WTC11 (cell line): Measurements from ENCODE around the gene LGMN. TPM values are rescaled to one million over a fixed set of nuclear protein-coding genes. Genes with fewer than 3 reads are reported as not detected.

ENCODE experiments used
- ATAC-seq: fragments of 200-7000 bp; cut with Tn5 transposase; 2 replicates; pipeline ENCODE4 v1.10.0; 2021; ENCODE audit warnings: mild to moderate bottlenecking, moderate library complexity
- CTCF ChIA-PET: fragments of 300-600 bp; sonication (Branson Sonifier 250); formaldehyde crosslinking; loops from one replicate; lab custom pipeline; 2021; ENCODE audit warnings: antibody characterized with exemption; lab: Charles Lee
- POLR2A ChIA-PET: fragments of 350-600 bp; sonication (Branson Sonifier 250); formaldehyde crosslinking; loops from one replicate; lab custom pipeline; 2021; ENCODE audit warnings: antibody characterized with exemption; lab: Charles Lee
- DNase-seq: peaks from one replicate; pipeline ENCODE4 v3.0.0; 2021; ENCODE audit warnings: low spot score
- H3K27ac Mint-ChIP-seq: 2 replicates; pipeline ENCODE4 v1.8.0; 2021; ENCODE audit warnings: mixed read lengths
- H3K27me3 Mint-ChIP-seq: 2 replicates; pipeline ENCODE4 v1.8.0; 2021; ENCODE audit warnings: low read depth, mild to moderate bottlenecking, moderate library complexity, mixed read lengths
- H3K36me3 Mint-ChIP-seq: 2 replicates; pipeline ENCODE4 v1.8.0; 2021; ENCODE audit warnings: mixed read lengths
- H3K4me1 Mint-ChIP-seq: 2 replicates; pipeline ENCODE4 v1.8.0; 2022; ENCODE audit warnings: mixed read lengths
- H3K4me3 Mint-ChIP-seq: 2 replicates; pipeline ENCODE4 v1.8.0; 2021; ENCODE audit warnings: mild to moderate bottlenecking, moderate library complexity, mixed read lengths
- H3K9me3 Mint-ChIP-seq: 2 replicates; pipeline ENCODE4 v1.8.0; 2021; ENCODE audit warnings: mixed read lengths
- ATF1 ChIP-seq: sonication (generic); formaldehyde crosslinking; IDR thresholded peaks from 2 replicates; pipeline ENCODE4 v1.8.1; 2023; ENCODE audit warnings: mild to moderate bottlenecking, moderate library complexity, missing genetic modification reagents
- EMX1 ChIP-seq: fragments of 250-450 bp; sonication (Bioruptor Pico); IDR thresholded peaks from 2 replicates; pipeline ENCODE4 v1.8.0; 2021; ENCODE audit warnings: mild to moderate bottlenecking
- FOXP1 ChIP-seq: sonication (generic); formaldehyde crosslinking; IDR thresholded peaks from 2 replicates; pipeline ENCODE4 v1.8.0; 2022; ENCODE audit warnings: missing genetic modification reagents, mild to moderate bottlenecking, moderate library complexity, borderline replicate concordance
- GTF2I ChIP-seq: fragments of 250-450 bp; sonication (Bioruptor Pico); conservative IDR thresholded peaks from 2 replicates; pipeline ENCODE4 v1.4.0; 2021; ENCODE audit warnings: mild to moderate bottlenecking
- HMGA2 ChIP-seq: fragments of 250-450 bp; sonication (Bioruptor Pico); IDR thresholded peaks from 2 replicates; pipeline ENCODE4 v1.4.0; 2021; ENCODE audit warnings: mild to moderate bottlenecking, moderate library complexity
- NFATC4 ChIP-seq: fragments of 250-450 bp; sonication (Bioruptor Pico); IDR thresholded peaks from 2 replicates; pipeline ENCODE4 v1.9.0; 2021; ENCODE audit warnings: mild to moderate bottlenecking
- NFE2L1 ChIP-seq: sonication (generic); formaldehyde crosslinking; IDR thresholded peaks from 2 replicates; pipeline ENCODE4 v1.8.1; 2023; ENCODE audit warnings: missing genetic modification reagents
- NR2C2 ChIP-seq: sonication (generic); formaldehyde crosslinking; IDR thresholded peaks from 2 replicates; pipeline ENCODE4 v1.8.0; 2022; ENCODE audit warnings: mild to moderate bottlenecking, missing genetic modification reagents
- PRRX2 ChIP-seq: fragments of 250-450 bp; sonication (Bioruptor Pico); IDR thresholded peaks from 2 replicates; pipeline ENCODE4 v1.8.0; 2021; ENCODE audit warnings: mild to moderate bottlenecking
- RELA ChIP-seq: sonication (generic); formaldehyde crosslinking; IDR thresholded peaks from 2 replicates; pipeline ENCODE4 v1.8.1; 2022; ENCODE audit warnings: missing genetic modification reagents, mild to moderate bottlenecking, borderline replicate concordance
- RORB ChIP-seq: fragments of 250-450 bp; sonication (Bioruptor Pico); IDR thresholded peaks from 2 replicates; pipeline ENCODE4 v1.9.0; 2021; ENCODE audit warnings: mild to moderate bottlenecking
- SMAD4 ChIP-seq: sonication (generic); formaldehyde crosslinking; IDR thresholded peaks from 2 replicates; pipeline ENCODE4 v1.8.0; 2022; ENCODE audit warnings: mild to moderate bottlenecking, missing genetic modification reagents
- ZNF121 ChIP-seq: sonication (generic); formaldehyde crosslinking; IDR thresholded peaks from 2 replicates; pipeline ENCODE4 v1.8.0; 2023; ENCODE audit warnings: missing genetic modification reagents
- ZNF396 ChIP-seq: fragments of 250-450 bp; sonication (Bioruptor Pico); IDR thresholded peaks from 2 replicates; pipeline ENCODE4 v1.8.0; 2021; ENCODE audit warnings: mild to moderate bottlenecking, moderate library complexity, borderline replicate concordance
- ZNF416 ChIP-seq: fragments of 250-450 bp; sonication (Bioruptor Pico); IDR thresholded peaks from 2 replicates; pipeline ENCODE4 v1.9.0; 2021; ENCODE audit warnings: mild to moderate bottlenecking, inconsistent platforms
- total RNA-seq: library from RNA; stranded (reverse); gene quantifications from 3 replicates; pipeline ENCODE4 v1.2.3, GENCODE V29; 2021
- TF ChIP-seq, protein P1 (sequence below): sonication (generic); formaldehyde crosslinking; IDR thresholded peaks from 2 replicates; pipeline ENCODE4 v1.8.0; 2022; ENCODE audit warnings: mild to moderate bottlenecking, missing genetic modification reagents
- TF ChIP-seq, protein P2 (sequence below): fragments of 250-450 bp; sonication (Bioruptor Pico); IDR thresholded peaks from 2 replicates; pipeline ENCODE4 v1.9.0; 2021; ENCODE audit warnings: mild to moderate bottlenecking
- TF ChIP-seq, protein P3 (sequence below): sonication (generic); formaldehyde crosslinking; IDR thresholded peaks from 2 replicates; pipeline ENCODE4 v1.8.1; 2022; ENCODE audit warnings: mild to moderate bottlenecking, missing genetic modification reagents, moderate library complexity, borderline replicate concordance
- TF ChIP-seq, protein P4 (sequence below): sonication (generic); formaldehyde crosslinking; IDR thresholded peaks from 2 replicates; pipeline ENCODE4 v1.8.0; 2022; ENCODE audit warnings: missing genetic modification reagents
- TF ChIP-seq, protein P5 (sequence below): fragments of 250-450 bp; sonication (Bioruptor Pico); IDR thresholded peaks from 2 replicates; pipeline ENCODE4 v1.9.0; 2021; ENCODE audit warnings: mild to moderate bottlenecking

The LGMN gene
- total RNA-seq, 1 experiment from 2014 or later = 55.7 TPM

DNA sequence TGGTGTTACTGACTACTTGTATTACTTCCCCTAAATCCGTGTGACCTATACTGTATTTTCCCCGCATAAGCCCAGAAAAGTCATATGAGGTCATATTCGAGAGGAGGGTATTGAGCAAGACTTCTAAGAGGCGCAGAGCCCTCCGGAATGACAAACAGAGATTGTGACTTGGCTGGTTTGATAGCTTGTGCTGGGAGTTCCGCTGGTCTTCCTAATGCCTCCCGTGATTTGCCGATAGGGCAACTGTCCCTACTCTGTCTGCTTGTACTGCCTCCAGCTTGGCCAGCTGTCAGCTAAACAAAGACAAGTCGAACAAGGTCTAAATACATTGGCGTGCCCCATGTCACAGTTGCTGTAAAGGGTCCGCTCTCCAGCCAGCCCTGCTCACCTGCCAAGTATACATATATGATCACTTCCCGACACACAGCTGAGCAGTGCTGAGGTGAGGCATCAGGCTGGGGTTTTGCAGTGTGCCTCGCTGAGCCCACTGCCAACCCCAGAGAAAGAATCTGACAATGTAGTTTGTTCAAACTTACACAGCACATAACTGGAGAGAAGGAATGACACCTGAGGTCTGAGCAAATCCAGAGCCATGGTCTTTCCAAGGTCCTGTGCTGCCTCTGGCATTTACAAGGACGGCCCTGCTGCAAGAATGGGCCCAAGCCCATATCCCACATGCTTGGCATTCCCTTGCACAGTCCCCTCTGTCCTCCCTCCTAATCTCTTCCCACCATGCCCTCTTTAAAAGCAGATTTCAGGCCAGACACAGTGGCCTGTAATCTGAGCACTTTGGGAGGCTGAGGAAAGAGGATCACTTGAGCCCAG, 23.7 kb downstream of the LGMN start:
- ATAC-seq (no peak), DNase-seq (no peak)
- ChIA-PET POLR2A (no interaction called here), CTCF (interaction anchor here (1.1 kb wide), 1 partner anchor 38 kb away, joined by 4 read pairs; no protein-coding TSS in a partner anchor)
- H3K27me3 Mint-ChIP-seq = no peaks in the 10 kb centered on the region
- peaks cover 3% of the 10 kb centered on the region for H3K9me3 Mint-ChIP-seq
- TF ChIP-seq NR2C2 (CRISPR knock-in tag) = no peak
- peaks cover 29% of the 10 kb centered on the region for H3K36me3 Mint-ChIP-seq
- no peak overlapping the region for H3K4me3 Mint-ChIP-seq
- H3K27ac Mint-ChIP-seq = no peak overlapping the region
- H3K4me1 Mint-ChIP-seq = no peaks in the 10 kb centered on the region

DNA sequence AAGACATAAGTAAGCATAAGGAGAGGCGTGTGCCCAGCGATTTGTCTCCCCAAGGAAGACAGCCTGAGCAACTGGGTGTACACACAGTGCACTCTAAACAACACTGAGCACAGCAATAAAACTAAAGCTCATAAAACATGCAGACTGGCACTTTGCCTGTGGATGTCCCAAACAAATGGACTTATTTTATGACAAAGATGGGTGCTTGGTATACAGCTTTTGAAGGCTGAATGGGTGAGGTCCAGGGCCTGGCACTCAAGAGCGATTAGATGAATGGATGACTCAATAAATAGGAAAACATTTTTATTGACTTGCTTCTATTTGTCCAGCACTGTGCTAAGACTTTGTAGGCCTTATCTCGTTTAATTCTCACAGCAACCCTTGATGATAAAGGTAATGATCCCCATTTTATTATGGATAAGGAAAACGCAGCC, 28.5 kb downstream of the LGMN start:
- DNase-seq (no peak), ATAC-seq (no peak)
- H3K27ac Mint-ChIP-seq = no peak overlapping the region
- POLR2A ChIA-PET = no interaction called here
- no peaks in the 10 kb centered on the region for H3K4me1 Mint-ChIP-seq
- peaks cover 3% of the 10 kb centered on the region; the same call in 1 of the 2 replicates for H3K9me3 Mint-ChIP-seq
- peaks cover 16% of the 10 kb centered on the region for H3K36me3 Mint-ChIP-seq
- CTCF ChIA-PET = interaction anchor here (1.2 kb wide), 1 partner anchor 33 kb away, joined by 3 read pairs; no protein-coding TSS in a partner anchor
- H3K4me3 Mint-ChIP-seq = no peak overlapping the region
- H3K27me3 Mint-ChIP-seq = no peaks in the 10 kb centered on the region
- TF ChIP-seq PRRX2 (no peak), NFATC4 (CRISPR knock-in tag) (no peak), GTF2I (no peak), RORB (CRISPR knock-in tag) (no peak), ATF1 (CRISPR knock-in tag) (no peak), EMX1 (no peak), SMAD4 (no peak), NR2C2 (CRISPR knock-in tag) (no peak), HMGA2 (CRISPR knock-in tag) (no peak), RELA (no peak), ZNF416 (no peak), ZNF121 (no peak), NFE2L1 (CRISPR knock-in tag) (no peak), FOXP1 (no peak), ZNF396 (CRISPR knock-in tag) (no peak)
- TF ChIP-seq, protein P1, sequence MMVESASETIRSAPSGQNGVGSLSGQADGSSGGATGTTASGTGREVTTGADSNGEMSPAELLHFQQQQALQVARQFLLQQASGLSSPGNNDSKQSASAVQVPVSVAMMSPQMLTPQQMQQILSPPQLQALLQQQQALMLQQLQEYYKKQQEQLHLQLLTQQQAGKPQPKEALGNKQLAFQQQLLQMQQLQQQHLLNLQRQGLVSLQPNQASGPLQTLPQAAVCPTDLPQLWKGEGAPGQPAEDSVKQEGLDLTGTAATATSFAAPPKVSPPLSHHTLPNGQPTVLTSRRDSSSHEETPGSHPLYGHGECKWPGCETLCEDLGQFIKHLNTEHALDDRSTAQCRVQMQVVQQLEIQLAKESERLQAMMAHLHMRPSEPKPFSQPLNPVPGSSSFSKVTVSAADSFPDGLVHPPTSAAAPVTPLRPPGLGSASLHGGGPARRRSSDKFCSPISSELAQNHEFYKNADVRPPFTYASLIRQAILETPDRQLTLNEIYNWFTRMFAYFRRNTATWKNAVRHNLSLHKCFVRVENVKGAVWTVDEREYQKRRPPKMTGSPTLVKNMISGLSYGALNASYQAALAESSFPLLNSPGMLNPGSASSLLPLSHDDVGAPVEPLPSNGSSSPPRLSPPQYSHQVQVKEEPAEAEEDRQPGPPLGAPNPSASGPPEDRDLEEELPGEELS (CRISPR knock-in tag) = no peak
- TF ChIP-seq, protein P2, sequence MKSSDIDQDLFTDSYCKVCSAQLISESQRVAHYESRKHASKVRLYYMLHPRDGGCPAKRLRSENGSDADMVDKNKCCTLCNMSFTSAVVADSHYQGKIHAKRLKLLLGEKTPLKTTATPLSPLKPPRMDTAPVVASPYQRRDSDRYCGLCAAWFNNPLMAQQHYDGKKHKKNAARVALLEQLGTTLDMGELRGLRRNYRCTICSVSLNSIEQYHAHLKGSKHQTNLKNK (CRISPR knock-in tag) = no peak
- TF ChIP-seq, protein P3, sequence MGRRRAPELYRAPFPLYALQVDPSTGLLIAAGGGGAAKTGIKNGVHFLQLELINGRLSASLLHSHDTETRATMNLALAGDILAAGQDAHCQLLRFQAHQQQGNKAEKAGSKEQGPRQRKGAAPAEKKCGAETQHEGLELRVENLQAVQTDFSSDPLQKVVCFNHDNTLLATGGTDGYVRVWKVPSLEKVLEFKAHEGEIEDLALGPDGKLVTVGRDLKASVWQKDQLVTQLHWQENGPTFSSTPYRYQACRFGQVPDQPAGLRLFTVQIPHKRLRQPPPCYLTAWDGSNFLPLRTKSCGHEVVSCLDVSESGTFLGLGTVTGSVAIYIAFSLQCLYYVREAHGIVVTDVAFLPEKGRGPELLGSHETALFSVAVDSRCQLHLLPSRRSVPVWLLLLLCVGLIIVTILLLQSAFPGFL (CRISPR knock-in tag) = no peak
- TF ChIP-seq, protein P4, sequence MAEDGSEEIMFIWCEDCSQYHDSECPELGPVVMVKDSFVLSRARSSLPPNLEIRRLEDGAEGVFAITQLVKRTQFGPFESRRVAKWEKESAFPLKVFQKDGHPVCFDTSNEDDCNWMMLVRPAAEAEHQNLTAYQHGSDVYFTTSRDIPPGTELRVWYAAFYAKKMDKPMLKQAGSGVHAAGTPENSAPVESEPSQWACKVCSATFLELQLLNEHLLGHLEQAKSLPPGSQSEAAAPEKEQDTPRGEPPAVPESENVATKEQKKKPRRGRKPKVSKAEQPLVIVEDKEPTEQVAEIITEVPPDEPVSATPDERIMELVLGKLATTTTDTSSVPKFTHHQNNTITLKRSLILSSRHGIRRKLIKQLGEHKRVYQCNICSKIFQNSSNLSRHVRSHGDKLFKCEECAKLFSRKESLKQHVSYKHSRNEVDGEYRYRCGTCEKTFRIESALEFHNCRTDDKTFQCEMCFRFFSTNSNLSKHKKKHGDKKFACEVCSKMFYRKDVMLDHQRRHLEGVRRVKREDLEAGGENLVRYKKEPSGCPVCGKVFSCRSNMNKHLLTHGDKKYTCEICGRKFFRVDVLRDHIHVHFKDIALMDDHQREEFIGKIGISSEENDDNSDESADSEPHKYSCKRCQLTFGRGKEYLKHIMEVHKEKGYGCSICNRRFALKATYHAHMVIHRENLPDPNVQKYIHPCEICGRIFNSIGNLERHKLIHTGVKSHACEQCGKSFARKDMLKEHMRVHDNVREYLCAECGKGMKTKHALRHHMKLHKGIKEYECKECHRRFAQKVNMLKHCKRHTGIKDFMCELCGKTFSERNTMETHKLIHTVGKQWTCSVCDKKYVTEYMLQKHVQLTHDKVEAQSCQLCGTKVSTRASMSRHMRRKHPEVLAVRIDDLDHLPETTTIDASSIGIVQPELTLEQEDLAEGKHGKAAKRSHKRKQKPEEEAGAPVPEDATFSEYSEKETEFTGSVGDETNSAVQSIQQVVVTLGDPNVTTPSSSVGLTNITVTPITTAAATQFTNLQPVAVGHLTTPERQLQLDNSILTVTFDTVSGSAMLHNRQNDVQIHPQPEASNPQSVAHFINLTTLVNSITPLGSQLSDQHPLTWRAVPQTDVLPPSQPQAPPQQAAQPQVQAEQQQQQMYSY (CRISPR knock-in tag) = no peak
- TF ChIP-seq, protein P5, sequence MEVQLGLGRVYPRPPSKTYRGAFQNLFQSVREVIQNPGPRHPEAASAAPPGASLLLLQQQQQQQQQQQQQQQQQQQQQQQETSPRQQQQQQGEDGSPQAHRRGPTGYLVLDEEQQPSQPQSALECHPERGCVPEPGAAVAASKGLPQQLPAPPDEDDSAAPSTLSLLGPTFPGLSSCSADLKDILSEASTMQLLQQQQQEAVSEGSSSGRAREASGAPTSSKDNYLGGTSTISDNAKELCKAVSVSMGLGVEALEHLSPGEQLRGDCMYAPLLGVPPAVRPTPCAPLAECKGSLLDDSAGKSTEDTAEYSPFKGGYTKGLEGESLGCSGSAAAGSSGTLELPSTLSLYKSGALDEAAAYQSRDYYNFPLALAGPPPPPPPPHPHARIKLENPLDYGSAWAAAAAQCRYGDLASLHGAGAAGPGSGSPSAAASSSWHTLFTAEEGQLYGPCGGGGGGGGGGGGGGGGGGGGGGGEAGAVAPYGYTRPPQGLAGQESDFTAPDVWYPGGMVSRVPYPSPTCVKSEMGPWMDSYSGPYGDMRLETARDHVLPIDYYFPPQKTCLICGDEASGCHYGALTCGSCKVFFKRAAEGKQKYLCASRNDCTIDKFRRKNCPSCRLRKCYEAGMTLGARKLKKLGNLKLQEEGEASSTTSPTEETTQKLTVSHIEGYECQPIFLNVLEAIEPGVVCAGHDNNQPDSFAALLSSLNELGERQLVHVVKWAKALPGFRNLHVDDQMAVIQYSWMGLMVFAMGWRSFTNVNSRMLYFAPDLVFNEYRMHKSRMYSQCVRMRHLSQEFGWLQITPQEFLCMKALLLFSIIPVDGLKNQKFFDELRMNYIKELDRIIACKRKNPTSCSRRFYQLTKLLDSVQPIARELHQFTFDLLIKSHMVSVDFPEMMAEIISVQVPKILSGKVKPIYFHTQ (CRISPR knock-in tag) = no peak
